ENCODE measurements around the gene MPI.

The MPI gene

GRCh38 chr15:74847432-74847831 lies 42.4 kb upstream of the MPI start:
- WGBS, 2 experiments (ENCODE audit: insufficient coverage in 2 of 2), result 91 to 100% methylated on average over 3 of the region's 3 CpGs
- Histone ChIP-seq H3K27ac (ENCODE audit: low read depth, low read length, severe bottlenecking) (no peak overlapping the region), H3K9me3 (ENCODE audit: control insufficient read depth, low read length) (no peaks in the 10 kb centered on the region), H3K4me3 (ENCODE audit: extremely low read depth, insufficient read depth, low read length, poor library complexity, severe bottlenecking) (no peak overlapping the region), H3K4me1 (ENCODE audit: control insufficient read depth, insufficient read depth, low read length, poor library complexity, severe bottlenecking) (peaks cover 6% of the 10 kb centered on the region), H3K36me3 (ENCODE audit: control insufficient read depth, insufficient read depth, low read length) (peaks cover 60% of the 10 kb centered on the region)

GRCh38 chr15:74850393-74850792 lies 39.4 kb upstream of the MPI start:
- no peaks in the 10 kb centered on the region for H3K4me1 ChIP-seq (ENCODE audit: control insufficient read depth, insufficient read depth, low read length, poor library complexity, severe bottlenecking)
- peaks cover 76% of the 10 kb centered on the region for H3K36me3 ChIP-seq (ENCODE audit: control insufficient read depth, insufficient read depth, low read length)
- no peak overlapping the region for H3K27ac ChIP-seq (ENCODE audit: low read depth, low read length, severe bottlenecking)
- H3K4me3 ChIP-seq (ENCODE audit: extremely low read depth, insufficient read depth, low read length, poor library complexity, severe bottlenecking), result no peak overlapping the region
- no peaks in the 10 kb centered on the region for H3K9me3 ChIP-seq (ENCODE audit: control insufficient read depth, low read length)
- 91 to 100% methylated on average over 3 to 4 of the region's 4 CpGs for WGBS, 2 experiments (ENCODE audit: insufficient coverage in 2 of 2)

- H3K4me1 ChIP-seq (ENCODE audit: control insufficient read depth, insufficient read depth, low read length, poor library complexity, severe bottlenecking), result no peaks in the 10 kb centered on the region
- no peak overlapping the region for H3K27ac ChIP-seq (ENCODE audit: low read depth, low read length, severe bottlenecking)
- H3K36me3 ChIP-seq (ENCODE audit: control insufficient read depth, insufficient read depth, low read length), result peaks cover 72% of the 10 kb centered on the region
- H3K4me3 ChIP-seq (ENCODE audit: extremely low read depth, insufficient read depth, low read length, poor library complexity, severe bottlenecking), result no peak overlapping the region
- no peaks in the 10 kb centered on the region for H3K9me3 ChIP-seq (ENCODE audit: control insufficient read depth, low read length)
- WGBS, 2 experiments (ENCODE audit: insufficient coverage in 2 of 2), result 91 to 98% methylated on average over 6 to 7 of the region's 7 CpGs
Observed at GRCh38 chr15:74851960-74852359, 37.9 kb upstream of the MPI start.

- Histone ChIP-seq H3K27ac (ENCODE audit: low read depth, low read length, severe bottlenecking) (no peak overlapping the region), H3K9me3 (ENCODE audit: control insufficient read depth, low read length) (no peaks in the 10 kb centered on the region), H3K36me3 (ENCODE audit: control insufficient read depth, insufficient read depth, low read length) (peaks cover 60% of the 10 kb centered on the region), H3K4me3 (ENCODE audit: extremely low read depth, insufficient read depth, low read length, poor library complexity, severe bottlenecking) (no peak overlapping the region), H3K4me1 (ENCODE audit: control insufficient read depth, insufficient read depth, low read length, poor library complexity, severe bottlenecking) (no peaks in the 10 kb centered on the region)
- 97 to 100% methylated on average over 11 to 12 of the region's 13 CpGs for WGBS, 2 experiments (ENCODE audit: insufficient coverage in 2 of 2)
Observed at GRCh38 chr15:74854453-74855022, 35.3 kb upstream of the MPI start.

GRCh38 chr15:74855857-74856256 lies 34.0 kb upstream of the MPI start:
- Histone ChIP-seq H3K36me3 (ENCODE audit: control insufficient read depth, insufficient read depth, low read length) (peaks cover 47% of the 10 kb centered on the region), H3K9me3 (ENCODE audit: control insufficient read depth, low read length) (no peaks in the 10 kb centered on the region), H3K27ac (ENCODE audit: low read depth, low read length, severe bottlenecking) (no peak overlapping the region), H3K4me1 (ENCODE audit: control insufficient read depth, insufficient read depth, low read length, poor library complexity, severe bottlenecking) (no peaks in the 10 kb centered on the region), H3K4me3 (ENCODE audit: extremely low read depth, insufficient read depth, low read length, poor library complexity, severe bottlenecking) (no peak overlapping the region)
- 100% methylated on average over 1 of the region's 2 CpGs; no CpG with 5 or more reads in 1 of the 2 experiments for WGBS, 2 experiments (ENCODE audit: insufficient coverage in 2 of 2)

GRCh38 chr15:74856537-74856936 lies 33.3 kb upstream of the MPI start:
- Histone ChIP-seq H3K4me3 (ENCODE audit: extremely low read depth, insufficient read depth, low read length, poor library complexity, severe bottlenecking) (no peak overlapping the region), H3K9me3 (ENCODE audit: control insufficient read depth, low read length) (no peaks in the 10 kb centered on the region), H3K36me3 (ENCODE audit: control insufficient read depth, insufficient read depth, low read length) (peaks cover 40% of the 10 kb centered on the region), H3K4me1 (ENCODE audit: control insufficient read depth, insufficient read depth, low read length, poor library complexity, severe bottlenecking) (no peaks in the 10 kb centered on the region), H3K27ac (ENCODE audit: low read depth, low read length, severe bottlenecking) (no peak overlapping the region)
- no CpG with 5 or more reads among the region's 1 CpG for WGBS, 2 experiments (ENCODE audit: insufficient coverage in 2 of 2)

- H3K4me1 ChIP-seq (ENCODE audit: control insufficient read depth, insufficient read depth, low read length, poor library complexity, severe bottlenecking), result no peaks in the 10 kb centered on the region
- H3K36me3 ChIP-seq (ENCODE audit: control insufficient read depth, insufficient read depth, low read length), result peaks cover 34% of the 10 kb centered on the region
- 87 to 96% methylated on average over 3 of the region's 5 CpGs for WGBS, 2 experiments (ENCODE audit: insufficient coverage in 2 of 2)
- H3K9me3 ChIP-seq (ENCODE audit: control insufficient read depth, low read length), result no peaks in the 10 kb centered on the region
- H3K27ac ChIP-seq (ENCODE audit: low read depth, low read length, severe bottlenecking), result no peak overlapping the region
- H3K4me3 ChIP-seq (ENCODE audit: extremely low read depth, insufficient read depth, low read length, poor library complexity, severe bottlenecking), result no peak overlapping the region
Observed at GRCh38 chr15:74857082-74857655, 32.7 kb upstream of the MPI start.

- Histone ChIP-seq H3K4me1 (ENCODE audit: control insufficient read depth, insufficient read depth, low read length, poor library complexity, severe bottlenecking) (no peaks in the 10 kb centered on the region), H3K27ac (ENCODE audit: low read depth, low read length, severe bottlenecking) (no peak overlapping the region), H3K36me3 (ENCODE audit: control insufficient read depth, insufficient read depth, low read length) (peaks cover 27% of the 10 kb centered on the region), H3K9me3 (ENCODE audit: control insufficient read depth, low read length) (no peaks in the 10 kb centered on the region), H3K4me3 (ENCODE audit: extremely low read depth, insufficient read depth, low read length, poor library complexity, severe bottlenecking) (no peak overlapping the region)
- 84 to 94% methylated on average over 7 to 8 of the region's 9 CpGs for WGBS, 2 experiments (ENCODE audit: insufficient coverage in 2 of 2)
Observed at GRCh38 chr15:74857671-74858368, 32.0 kb upstream of the MPI start.

- H3K4me1 ChIP-seq (ENCODE audit: control insufficient read depth, insufficient read depth, low read length, poor library complexity, severe bottlenecking), result no peaks in the 10 kb centered on the region
- H3K9me3 ChIP-seq (ENCODE audit: control insufficient read depth, low read length), result no peaks in the 10 kb centered on the region
Observed at GRCh38 chr15:74858369-74858740, 31.5 kb upstream of the MPI start.

GRCh38 chr15:74863239-74864056 lies 26.4 kb upstream of the MPI start:
- Histone ChIP-seq H3K9me3 (ENCODE audit: control insufficient read depth, low read length) (peaks cover 8% of the 10 kb centered on the region), H3K27ac (ENCODE audit: low read depth, low read length, severe bottlenecking) (no peak overlapping the region), H3K4me3 (ENCODE audit: extremely low read depth, insufficient read depth, low read length, poor library complexity, severe bottlenecking) (no peak overlapping the region), H3K4me1 (ENCODE audit: control insufficient read depth, insufficient read depth, low read length, poor library complexity, severe bottlenecking) (peaks cover 5% of the 10 kb centered on the region), H3K36me3 (ENCODE audit: control insufficient read depth, insufficient read depth, low read length) (peaks cover 15% of the 10 kb centered on the region)
- WGBS, 2 experiments (ENCODE audit: insufficient coverage in 2 of 2), result 96 to 97% methylated on average over 10 to 11 of the region's 11 CpGs

More at GRCh38 chr15:74858369-74858740, 31.5 kb upstream of the MPI start:
- peaks cover 23% of the 10 kb centered on the region for H3K36me3 ChIP-seq (ENCODE audit: control insufficient read depth, insufficient read depth, low read length)
- 100% methylated on average over 3 of the region's 4 CpGs for WGBS, 2 experiments (ENCODE audit: insufficient coverage in 2 of 2)
- no peak overlapping the region for H3K4me3 ChIP-seq (ENCODE audit: extremely low read depth, insufficient read depth, low read length, poor library complexity, severe bottlenecking)
- no peak overlapping the region for H3K27ac ChIP-seq (ENCODE audit: low read depth, low read length, severe bottlenecking)
